C4-2B (cell line): ENCODE results near the gene GOLGA6L7.
"Not testable (repeated sequence)": the region's sequence is repeated elsewhere in the genome, so short reads cannot be mapped to it uniquely, and the experiment has no call there.

Experiments used
- H3K27ac ChIP-seq: fragments of 450-650 bp; 2 replicates; pipeline ENCODE4 v1.5.1; 2017
- TF ChIP-seq, protein P1 (sequence below): fragments of 450-650 bp; conservative IDR thresholded peaks from 2 replicates; pipeline ENCODE4 v1.5.1; 2017; ENCODE audit warnings: mild to moderate bottlenecking

The GOLGA6L7 gene

DNA sequence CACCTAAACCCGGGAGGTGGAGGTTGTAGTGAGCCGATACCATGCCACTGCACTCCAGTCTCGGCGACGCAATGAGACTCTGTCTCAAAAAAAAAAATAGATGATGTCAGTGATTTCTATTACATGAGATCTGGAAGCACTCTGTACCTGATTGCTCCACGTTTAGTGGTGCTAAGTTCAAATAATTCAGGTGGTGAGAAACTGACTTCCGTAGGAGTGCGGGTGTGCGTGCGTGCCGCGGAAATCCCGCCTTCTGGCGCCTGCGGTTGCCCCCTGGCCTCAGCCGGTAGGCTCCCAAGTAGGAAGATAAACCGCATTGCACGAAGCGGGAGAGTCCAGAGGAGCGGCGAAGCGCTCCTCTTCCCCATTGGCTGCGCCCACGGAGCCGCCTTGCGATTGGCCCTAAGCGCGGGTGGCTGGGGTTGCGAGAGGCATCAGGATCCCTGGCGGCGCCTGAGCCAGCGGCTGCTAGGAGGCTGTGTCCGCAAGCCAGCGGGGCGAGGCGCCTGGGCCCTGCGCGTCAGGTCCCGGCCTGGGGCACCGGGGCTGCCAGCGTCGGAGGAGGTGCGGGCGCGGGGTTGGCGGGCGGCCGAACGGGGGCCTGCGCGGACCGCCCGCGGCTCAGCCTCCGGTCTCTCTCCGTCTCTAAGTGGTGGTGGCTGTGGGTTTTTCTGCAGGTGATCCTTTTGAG lies 16.4 kb downstream of the GOLGA6L7 start:
- H3K27ac ChIP-seq = not testable (repeated sequence)

DNA sequence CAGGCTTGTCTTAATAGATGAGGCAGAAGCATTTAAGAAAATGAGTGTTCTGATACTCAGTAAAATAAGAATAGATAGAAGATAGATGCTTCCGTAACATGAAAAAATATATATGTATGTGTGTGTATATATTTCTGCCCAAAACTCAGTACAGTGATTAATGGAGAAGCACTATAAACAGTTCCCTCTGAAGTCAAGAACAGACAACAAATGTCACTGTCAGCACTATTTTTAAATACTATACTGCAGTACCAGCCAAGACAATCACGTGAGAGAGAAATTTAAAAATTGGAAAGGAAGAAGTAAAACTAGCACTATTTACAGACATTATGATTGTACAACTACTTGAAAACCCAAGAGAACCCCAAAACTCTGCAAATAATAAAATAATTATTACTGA lies 27.0 kb downstream of the GOLGA6L7 start:
- not testable (repeated sequence) for H3K27ac ChIP-seq

DNA sequence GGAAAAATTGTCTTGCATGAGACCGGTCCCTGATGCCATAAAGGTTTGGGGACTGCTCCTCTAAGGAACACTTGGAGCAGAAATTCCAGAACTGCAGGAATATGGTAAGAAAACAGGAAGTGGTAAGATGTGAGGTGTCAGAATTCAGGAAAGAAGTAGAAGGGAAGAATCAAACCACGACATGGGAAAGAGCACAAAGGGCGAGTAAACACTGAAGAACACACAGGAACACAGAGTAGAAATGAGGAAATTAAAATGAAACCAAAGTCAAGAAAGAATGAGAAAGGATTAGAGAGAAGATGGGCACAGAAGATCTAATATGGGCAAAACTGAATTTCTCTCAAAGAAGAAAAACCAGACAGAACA lies 28.5 kb downstream of the GOLGA6L7 start:
- H3K27ac ChIP-seq = not testable (repeated sequence)

DNA sequence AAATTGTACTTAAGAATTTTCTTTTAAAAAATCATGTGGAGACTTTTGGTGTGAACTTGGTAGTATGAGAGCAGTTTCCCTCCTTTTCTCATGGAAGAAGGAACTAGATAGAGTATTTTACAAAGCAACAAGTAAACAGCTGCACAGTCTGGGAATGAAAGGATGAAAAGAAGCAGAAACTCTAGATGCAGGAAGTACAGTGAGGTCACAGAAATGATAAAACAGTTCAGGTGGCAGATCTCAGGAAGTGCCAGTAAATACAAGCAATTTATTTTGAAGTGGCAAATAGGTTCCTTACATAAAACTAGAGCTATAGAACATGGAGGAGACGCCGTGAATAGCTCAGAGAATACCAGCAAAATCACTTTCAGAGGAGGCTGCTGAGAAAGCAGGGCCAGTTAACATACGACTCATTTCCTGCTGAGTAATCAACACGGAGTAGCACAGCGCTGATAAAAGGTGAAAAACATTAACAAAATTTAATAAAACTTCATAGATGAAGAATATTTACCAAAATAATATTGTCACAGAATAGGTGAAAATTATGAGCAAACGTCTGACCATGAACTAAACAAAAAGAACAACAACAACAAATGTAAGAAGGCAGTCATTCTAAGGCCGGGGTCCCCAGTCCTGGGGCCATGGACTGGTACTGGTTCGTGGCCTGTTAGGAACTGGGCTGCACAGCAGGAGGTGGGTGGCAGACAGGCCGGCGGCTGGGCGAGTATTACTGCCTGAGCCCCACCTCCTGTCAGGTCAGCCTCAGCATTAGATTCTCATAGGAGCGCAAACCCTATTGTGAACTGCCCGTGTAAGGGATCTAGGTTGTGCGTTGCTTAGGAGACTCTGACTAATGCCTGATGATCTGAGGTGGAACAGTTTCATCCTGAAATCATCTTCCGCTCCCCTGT lies 29.2 kb downstream of the GOLGA6L7 start:
- H3K27ac ChIP-seq = peak overlapping the region; percentile 65

DNA sequence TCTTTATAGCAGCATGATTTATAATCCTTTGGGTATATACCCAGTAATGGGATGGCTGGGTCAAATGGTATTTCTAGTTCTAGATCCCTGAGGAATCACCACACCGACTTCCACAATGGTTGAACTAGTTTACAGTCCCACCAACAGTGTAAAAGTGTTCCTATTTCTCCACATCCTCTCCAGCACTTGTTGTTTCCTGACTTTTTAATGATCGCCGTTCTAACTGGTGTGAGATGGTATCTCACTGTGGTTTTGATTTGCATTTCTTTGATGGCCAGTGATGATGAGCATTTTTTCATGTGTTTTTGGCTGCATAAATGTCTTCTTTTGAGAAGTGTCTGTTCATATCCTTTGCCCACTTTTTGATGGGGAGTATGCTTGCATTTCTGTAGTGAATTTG lies 30.3 kb downstream of the GOLGA6L7 start:
- not testable (repeated sequence) for H3K27ac ChIP-seq

DNA sequence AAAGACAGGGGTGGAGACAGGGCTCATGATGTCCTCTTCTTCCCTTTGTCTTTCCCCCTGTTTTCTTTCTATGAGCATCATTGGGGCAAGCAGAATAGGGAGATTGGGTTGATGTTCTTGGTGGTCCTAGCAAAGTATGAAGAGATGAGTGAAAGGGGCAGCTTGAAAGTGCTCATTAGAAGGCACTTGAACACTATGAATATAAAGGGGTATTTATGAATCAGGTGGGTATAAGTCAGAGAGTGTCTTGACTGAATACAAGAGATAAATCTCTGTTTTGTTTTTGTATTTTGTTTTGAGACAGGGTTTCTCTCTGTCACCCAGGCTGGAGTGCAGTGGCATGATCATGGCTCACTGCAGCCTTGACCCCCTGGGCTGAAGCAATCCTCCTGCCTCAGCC lies 34.4 kb downstream of the GOLGA6L7 start:
- H3K27ac ChIP-seq = not testable (repeated sequence)

DNA sequence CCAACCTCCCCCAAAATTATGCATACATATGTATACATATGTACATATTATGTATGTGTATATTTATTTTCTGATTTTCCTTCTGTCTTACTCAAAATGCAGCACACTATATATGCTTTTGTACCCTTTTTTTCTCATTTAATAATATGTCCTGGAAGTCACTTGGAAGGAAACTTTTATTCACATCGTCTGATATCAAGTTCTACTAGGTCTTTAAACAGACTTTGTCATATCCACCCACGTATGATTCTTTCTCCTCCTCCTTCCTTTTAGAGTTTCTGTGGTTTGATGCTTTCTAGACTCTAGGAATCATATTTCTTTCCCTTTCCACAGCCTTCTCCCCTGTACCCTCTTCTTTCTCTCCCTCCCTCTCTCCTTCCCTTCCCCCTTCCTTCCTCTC lies 35.1 kb downstream of the GOLGA6L7 start:
- H3K27ac ChIP-seq = not testable (repeated sequence)

DNA sequence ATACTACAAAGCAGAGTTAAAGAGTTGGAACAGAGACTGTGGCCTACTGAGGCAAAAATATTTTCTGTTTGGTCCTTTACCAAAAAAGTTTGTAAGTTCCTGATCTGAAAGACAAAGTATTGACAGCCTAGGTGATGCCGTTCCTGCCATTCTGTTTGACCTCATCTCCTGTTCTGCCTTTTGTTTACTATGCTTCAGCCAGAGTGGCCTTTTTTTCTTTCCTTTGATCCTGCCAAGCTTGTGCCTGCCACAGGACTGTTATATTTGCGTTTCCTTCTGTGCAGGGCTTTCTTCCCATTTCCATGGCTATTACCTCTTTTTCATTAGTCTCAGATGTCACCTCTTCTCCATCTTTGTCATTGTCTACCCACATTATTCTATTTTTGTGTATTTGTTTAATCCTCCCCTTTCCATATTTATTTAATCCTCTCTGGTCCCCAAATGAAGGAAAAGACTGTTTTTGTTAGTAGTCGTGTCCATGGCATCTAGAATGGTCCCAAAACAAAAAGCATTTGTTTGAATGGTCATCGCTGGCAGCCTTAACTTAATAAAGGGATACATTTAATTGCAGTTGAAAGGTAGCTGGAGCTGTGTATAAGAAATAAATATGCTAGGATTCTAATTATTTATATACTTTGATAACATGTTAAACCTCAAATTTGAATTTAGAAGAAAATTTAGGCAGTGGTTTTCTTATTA lies 36.4 kb downstream of the GOLGA6L7 start:
- not testable (repeated sequence) for H3K27ac ChIP-seq

DNA sequence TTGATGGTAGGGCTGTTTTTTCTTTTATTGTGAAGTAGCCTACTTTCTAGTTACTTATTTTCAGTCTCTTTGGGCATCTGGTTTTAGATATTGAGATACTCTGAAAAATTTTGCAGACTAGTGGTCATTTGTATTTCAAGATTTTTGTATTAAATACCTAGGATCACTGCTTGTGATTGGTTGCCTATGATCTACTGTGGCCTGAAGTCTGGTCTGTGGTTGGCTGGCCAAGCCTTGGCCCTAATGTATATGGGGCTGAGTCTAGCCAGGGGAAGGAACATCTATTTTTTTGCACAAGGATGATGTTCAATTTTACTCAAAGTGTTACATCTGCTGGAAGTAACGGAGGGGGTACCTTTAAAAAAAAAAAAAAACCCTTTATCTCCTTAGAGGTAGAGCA lies 38.0 kb downstream of the GOLGA6L7 start:
- not testable (repeated sequence) for H3K27ac ChIP-seq

DNA sequence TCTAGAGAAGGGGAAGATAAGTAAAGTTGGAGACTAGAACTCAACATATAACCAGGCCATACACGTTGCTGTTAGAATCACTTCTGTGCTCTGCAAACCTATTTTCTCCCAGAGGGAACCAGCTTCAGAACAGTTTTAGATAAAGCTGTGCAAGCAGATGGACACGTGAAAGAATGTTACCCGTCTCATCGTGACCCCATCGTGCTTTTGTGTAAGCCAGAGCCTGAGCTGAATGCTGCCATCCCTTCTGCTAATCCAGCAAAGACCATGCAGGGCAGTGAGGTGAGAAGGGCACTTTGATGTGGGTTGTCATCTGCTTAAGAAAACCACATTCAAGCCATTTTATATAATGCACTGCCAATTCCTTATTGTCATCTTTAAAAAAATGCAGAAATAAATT lies 40.3 kb downstream of the GOLGA6L7 start:
- H3K27ac ChIP-seq = not testable (repeated sequence)

DNA sequence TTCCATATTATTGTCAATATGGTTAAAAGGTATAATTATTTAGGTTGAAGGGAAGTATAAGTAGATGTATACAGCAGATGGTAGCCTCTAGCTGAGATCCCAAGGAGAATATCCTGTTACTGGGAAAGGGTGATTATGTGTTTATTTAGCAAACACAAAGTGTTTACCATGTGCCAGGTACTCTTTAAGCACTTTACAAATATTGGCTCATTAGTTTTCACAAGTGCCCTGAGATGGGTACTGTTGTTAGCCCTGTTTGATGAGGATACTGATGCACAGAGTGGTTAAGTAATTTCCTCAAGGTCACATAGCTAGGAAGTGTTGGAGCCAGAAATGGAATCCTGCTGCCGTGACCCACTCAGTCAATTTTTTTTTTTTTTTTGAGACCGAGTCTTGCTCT lies 48.1 kb downstream of the GOLGA6L7 start:
- not testable (repeated sequence) for H3K27ac ChIP-seq

DNA sequence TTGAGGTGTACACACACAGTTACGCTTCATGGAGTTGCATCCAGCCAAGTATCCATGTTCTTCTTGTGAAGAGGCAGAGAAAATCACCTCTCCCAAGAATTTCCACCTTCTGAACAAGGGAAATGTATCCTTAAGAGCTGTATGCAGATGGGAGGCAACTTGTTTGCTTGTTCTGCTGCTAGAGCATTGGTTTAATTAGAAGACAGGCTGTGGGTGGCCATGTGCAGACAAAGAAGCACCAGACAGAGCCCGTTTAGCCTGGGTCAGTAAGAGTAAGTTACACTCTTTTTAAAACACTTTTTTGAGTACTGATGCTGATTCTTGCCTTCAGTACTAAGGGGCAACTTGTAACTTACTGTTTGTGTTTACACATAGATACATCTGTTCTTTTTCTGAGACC lies 50.2 kb downstream of the GOLGA6L7 start:
- H3K27ac ChIP-seq = not testable (repeated sequence)

DNA sequence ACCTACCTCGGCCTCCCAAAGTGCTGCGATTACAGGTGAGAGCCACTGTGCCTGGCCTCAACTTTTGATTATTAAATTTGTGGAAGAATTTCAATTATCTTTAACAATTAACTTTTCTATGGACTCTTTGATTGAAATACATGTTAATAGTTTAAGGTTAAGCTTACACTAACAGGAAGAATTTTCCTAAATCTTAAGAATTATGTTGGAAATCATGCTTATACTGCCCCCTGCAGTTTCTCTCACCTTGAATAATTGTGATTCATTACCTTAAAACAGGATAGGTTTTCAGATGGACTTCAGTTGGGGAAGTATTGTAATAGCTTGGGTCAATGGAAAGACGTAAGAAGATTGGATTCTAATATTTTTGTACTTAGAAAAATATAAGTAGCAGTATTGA lies 54.2 kb downstream of the GOLGA6L7 start:
- TF ChIP-seq, protein P1, sequence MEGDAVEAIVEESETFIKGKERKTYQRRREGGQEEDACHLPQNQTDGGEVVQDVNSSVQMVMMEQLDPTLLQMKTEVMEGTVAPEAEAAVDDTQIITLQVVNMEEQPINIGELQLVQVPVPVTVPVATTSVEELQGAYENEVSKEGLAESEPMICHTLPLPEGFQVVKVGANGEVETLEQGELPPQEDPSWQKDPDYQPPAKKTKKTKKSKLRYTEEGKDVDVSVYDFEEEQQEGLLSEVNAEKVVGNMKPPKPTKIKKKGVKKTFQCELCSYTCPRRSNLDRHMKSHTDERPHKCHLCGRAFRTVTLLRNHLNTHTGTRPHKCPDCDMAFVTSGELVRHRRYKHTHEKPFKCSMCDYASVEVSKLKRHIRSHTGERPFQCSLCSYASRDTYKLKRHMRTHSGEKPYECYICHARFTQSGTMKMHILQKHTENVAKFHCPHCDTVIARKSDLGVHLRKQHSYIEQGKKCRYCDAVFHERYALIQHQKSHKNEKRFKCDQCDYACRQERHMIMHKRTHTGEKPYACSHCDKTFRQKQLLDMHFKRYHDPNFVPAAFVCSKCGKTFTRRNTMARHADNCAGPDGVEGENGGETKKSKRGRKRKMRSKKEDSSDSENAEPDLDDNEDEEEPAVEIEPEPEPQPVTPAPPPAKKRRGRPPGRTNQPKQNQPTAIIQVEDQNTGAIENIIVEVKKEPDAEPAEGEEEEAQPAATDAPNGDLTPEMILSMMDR = peak; percentile 36
- not testable (repeated sequence) for H3K27ac ChIP-seq
